HEK293 (cell line): ENCODE measurements around the gene SIDT1.

Experiments used
- CTCF ChIA-PET: fragments of 350-600 bp; formaldehyde crosslinking; extraction: SDS; loops from one replicate; lab custom pipeline; 2021; ENCODE audit warnings: antibody characterized with exemption; lab: Yijun Ruan, JAX
- POLR2A ChIA-PET: fragments of 300-600 bp; formaldehyde crosslinking; extraction: SDS; loops from one replicate; lab custom pipeline; 2020; ENCODE audit warnings: antibody characterized with exemption, inconsistent platforms; lab: Yijun Ruan, JAX
- H3K27ac ChIP-seq: fragments of 200-500 bp; sonication (Bioruptor generic); 2 replicates; pipeline ENCODE4 v1.5.1; 2014; ENCODE audit warnings: low read depth, low read length, control low read depth, inconsistent platforms; ENCODE audit errors: extremely low read depth
- H3K36me3 ChIP-seq, 2 experiments: fragments of 200-500 bp in 1 of 2; sonication (Bioruptor generic) in 1 of 2; 1 replicate in 1 of 2; 2 replicates in 1 of 2; pipeline ENCODE4 v1.5.1; 2014 to 2017; ENCODE audit warnings: inconsistent platforms in 2 of 2, low read length in 2 of 2; ENCODE audit not compliant: control insufficient read depth in 2 of 2, insufficient read depth in 1 of 2
- H3K4me1 ChIP-seq: fragments of 200-500 bp; sonication (Bioruptor generic); 2 replicates; pipeline ENCODE4 v1.5.1; 2014; ENCODE audit warnings: mild to moderate bottlenecking, low read length, inconsistent platforms; ENCODE audit not compliant: control insufficient read depth, insufficient read depth
- H3K4me3 ChIP-seq: 2 replicates; pipeline ENCODE4 v1.5.1; 2011; ENCODE audit warnings: low read depth, mild to moderate bottlenecking, control low read depth, low read length, moderate library complexity
- H3K9me3 ChIP-seq: fragments of 200-500 bp; sonication (Bioruptor generic); 2 replicates; pipeline ENCODE4 v1.5.1; 2014; ENCODE audit warnings: low read depth, low read length, inconsistent platforms; ENCODE audit not compliant: control insufficient read depth, insufficient read depth
- GLIS2 ChIP-seq: fragments of 450-650 bp; formaldehyde crosslinking; IDR thresholded peaks from 2 replicates; pipeline ENCODE4 v1.5.1; 2016; ENCODE audit warnings: missing biosample characterization, missing genetic modification characterization
- KLF9 ChIP-seq: fragments of 450-650 bp; formaldehyde crosslinking; IDR thresholded peaks from 2 replicates; pipeline ENCODE4 v1.5.1; 2016; ENCODE audit warnings: missing biosample characterization, missing genetic modification characterization, low read depth
- SCRT1 ChIP-seq: fragments of 450-650 bp; formaldehyde crosslinking; IDR thresholded peaks from 2 replicates; pipeline ENCODE4 v1.5.1; 2016; ENCODE audit warnings: missing biosample characterization, missing genetic modification characterization, borderline replicate concordance
- SP2 ChIP-seq: fragments of 450-650 bp; formaldehyde crosslinking; IDR thresholded peaks from 2 replicates; pipeline ENCODE4 v1.5.1; 2016; ENCODE audit warnings: missing biosample characterization, missing genetic modification characterization
- ZBTB21 ChIP-seq: fragments of 450-650 bp; formaldehyde crosslinking; IDR thresholded peaks from 2 replicates; pipeline ENCODE4 v1.5.1; 2017; ENCODE audit warnings: missing biosample characterization, missing genetic modification characterization
- ZBTB48 ChIP-seq: fragments of 450-650 bp; formaldehyde crosslinking; IDR thresholded peaks from 2 replicates; pipeline ENCODE4 v1.5.1; 2016; ENCODE audit warnings: missing biosample characterization, missing genetic modification characterization
- ZBTB7A ChIP-seq: fragments of 450-650 bp; formaldehyde crosslinking; IDR thresholded peaks from 2 replicates; pipeline ENCODE4 v1.5.1; 2016; ENCODE audit warnings: low read depth, missing biosample characterization, missing genetic modification characterization
- ZEB2 ChIP-seq: fragments of 450-650 bp; formaldehyde crosslinking; IDR thresholded peaks from 2 replicates; pipeline ENCODE4 v1.5.1; 2016; ENCODE audit warnings: missing biosample characterization, missing genetic modification characterization
- ZFHX2 ChIP-seq: fragments of 450-650 bp; formaldehyde crosslinking; conservative IDR thresholded peaks from 2 replicates; pipeline ENCODE4 v1.5.1; 2016; ENCODE audit warnings: missing biosample characterization, missing genetic modification characterization
- ZNF133 ChIP-seq: fragments of 450-650 bp; formaldehyde crosslinking; IDR thresholded peaks from 2 replicates; pipeline ENCODE4 v1.5.1; 2016; ENCODE audit warnings: missing biosample characterization, missing genetic modification characterization
- ZNF239 ChIP-seq: fragments of 450-650 bp; formaldehyde crosslinking; IDR thresholded peaks from 2 replicates; pipeline ENCODE4 v1.5.1; 2016; ENCODE audit warnings: missing biosample characterization, missing genetic modification characterization
- ZNF366 ChIP-seq: fragments of 450-650 bp; formaldehyde crosslinking; conservative IDR thresholded peaks from 2 replicates; pipeline ENCODE4 v1.5.1; 2016; ENCODE audit warnings: missing biosample characterization, missing genetic modification characterization
- ZNF530 ChIP-seq: fragments of 450-650 bp; formaldehyde crosslinking; IDR thresholded peaks from 2 replicates; pipeline ENCODE4 v1.5.1; 2016; ENCODE audit warnings: low read depth, missing biosample characterization, missing genetic modification characterization
- ZNF558 ChIP-seq: fragments of 450-650 bp; formaldehyde crosslinking; IDR thresholded peaks from 2 replicates; pipeline ENCODE4 v1.5.1; 2016; ENCODE audit warnings: missing biosample characterization, missing genetic modification characterization
- ZNF654 ChIP-seq: fragments of 450-650 bp; formaldehyde crosslinking; IDR thresholded peaks from 2 replicates; pipeline ENCODE4 v1.5.1; 2016; ENCODE audit warnings: low read depth, missing biosample characterization, missing genetic modification characterization
- TF ChIP-seq, protein P1 (sequence below): fragments of 450-650 bp; formaldehyde crosslinking; IDR thresholded peaks from 2 replicates; pipeline ENCODE4 v1.5.1; 2016; ENCODE audit warnings: missing biosample characterization, missing genetic modification characterization, borderline replicate concordance
- TF ChIP-seq, protein P2 (sequence below): fragments of 450-650 bp; formaldehyde crosslinking; IDR thresholded peaks from 2 replicates; pipeline ENCODE4 v1.5.1; 2016; ENCODE audit warnings: missing biosample characterization, missing genetic modification characterization
- TF ChIP-seq, protein P3 (sequence below): fragments of 450-650 bp; formaldehyde crosslinking; IDR thresholded peaks from 2 replicates; pipeline ENCODE4 v1.5.1; 2016; ENCODE audit warnings: missing biosample characterization, missing genetic modification characterization
- TF ChIP-seq, protein P4 (sequence below): fragments of 450-650 bp; formaldehyde crosslinking; IDR thresholded peaks from 2 replicates; pipeline ENCODE4 v1.5.1; 2016; ENCODE audit warnings: missing biosample characterization, missing genetic modification characterization
- TF ChIP-seq, protein P5 (sequence below): fragments of 450-650 bp; formaldehyde crosslinking; IDR thresholded peaks from 2 replicates; pipeline ENCODE4 v1.5.1; 2016; ENCODE audit warnings: missing biosample characterization, missing genetic modification characterization
- TF ChIP-seq, protein P6 (sequence below): fragments of 450-650 bp; formaldehyde crosslinking; IDR thresholded peaks from 2 replicates; pipeline ENCODE4 v1.5.1; 2016; ENCODE audit warnings: missing biosample characterization, missing genetic modification characterization, low read depth

The SIDT1 gene

DNA sequence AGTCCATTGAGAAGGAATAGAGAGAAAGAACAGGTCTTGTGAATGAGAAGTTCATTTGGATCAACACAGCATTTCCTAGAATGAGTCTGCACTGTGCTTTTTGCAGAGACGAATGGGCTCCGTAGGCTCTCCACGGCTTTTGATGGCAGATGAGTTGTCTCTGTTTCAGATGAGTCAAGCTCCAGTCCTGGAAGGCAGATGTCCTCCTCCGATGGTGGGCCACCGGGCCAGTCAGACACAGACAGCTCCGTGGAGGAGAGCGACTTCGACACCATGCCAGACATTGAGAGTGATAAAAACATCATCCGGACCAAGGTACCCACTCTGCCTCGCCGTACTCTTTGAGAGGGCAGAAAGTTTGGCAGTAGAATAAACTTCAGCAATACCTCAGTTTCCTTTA, 70.5 kb downstream of the SIDT1 start:
- POLR2A ChIA-PET: no interaction called here
- H3K9me3 ChIP-seq: no peaks in the 10 kb centered on the region
- no peaks in the 10 kb centered on the region for H3K4me1 ChIP-seq
- no peak overlapping the region for H3K27ac ChIP-seq
- no peaks in the 10 kb centered on the region for H3K36me3 ChIP-seq
- TF ChIP-seq ZEB2 (no peak), GLIS2 (tag by site-specific recombination) (no peak), SCRT1 (no peak), ZNF558 (no peak), ZNF239 (tag by site-specific recombination) (no peak)
- TF ChIP-seq, protein P1, sequence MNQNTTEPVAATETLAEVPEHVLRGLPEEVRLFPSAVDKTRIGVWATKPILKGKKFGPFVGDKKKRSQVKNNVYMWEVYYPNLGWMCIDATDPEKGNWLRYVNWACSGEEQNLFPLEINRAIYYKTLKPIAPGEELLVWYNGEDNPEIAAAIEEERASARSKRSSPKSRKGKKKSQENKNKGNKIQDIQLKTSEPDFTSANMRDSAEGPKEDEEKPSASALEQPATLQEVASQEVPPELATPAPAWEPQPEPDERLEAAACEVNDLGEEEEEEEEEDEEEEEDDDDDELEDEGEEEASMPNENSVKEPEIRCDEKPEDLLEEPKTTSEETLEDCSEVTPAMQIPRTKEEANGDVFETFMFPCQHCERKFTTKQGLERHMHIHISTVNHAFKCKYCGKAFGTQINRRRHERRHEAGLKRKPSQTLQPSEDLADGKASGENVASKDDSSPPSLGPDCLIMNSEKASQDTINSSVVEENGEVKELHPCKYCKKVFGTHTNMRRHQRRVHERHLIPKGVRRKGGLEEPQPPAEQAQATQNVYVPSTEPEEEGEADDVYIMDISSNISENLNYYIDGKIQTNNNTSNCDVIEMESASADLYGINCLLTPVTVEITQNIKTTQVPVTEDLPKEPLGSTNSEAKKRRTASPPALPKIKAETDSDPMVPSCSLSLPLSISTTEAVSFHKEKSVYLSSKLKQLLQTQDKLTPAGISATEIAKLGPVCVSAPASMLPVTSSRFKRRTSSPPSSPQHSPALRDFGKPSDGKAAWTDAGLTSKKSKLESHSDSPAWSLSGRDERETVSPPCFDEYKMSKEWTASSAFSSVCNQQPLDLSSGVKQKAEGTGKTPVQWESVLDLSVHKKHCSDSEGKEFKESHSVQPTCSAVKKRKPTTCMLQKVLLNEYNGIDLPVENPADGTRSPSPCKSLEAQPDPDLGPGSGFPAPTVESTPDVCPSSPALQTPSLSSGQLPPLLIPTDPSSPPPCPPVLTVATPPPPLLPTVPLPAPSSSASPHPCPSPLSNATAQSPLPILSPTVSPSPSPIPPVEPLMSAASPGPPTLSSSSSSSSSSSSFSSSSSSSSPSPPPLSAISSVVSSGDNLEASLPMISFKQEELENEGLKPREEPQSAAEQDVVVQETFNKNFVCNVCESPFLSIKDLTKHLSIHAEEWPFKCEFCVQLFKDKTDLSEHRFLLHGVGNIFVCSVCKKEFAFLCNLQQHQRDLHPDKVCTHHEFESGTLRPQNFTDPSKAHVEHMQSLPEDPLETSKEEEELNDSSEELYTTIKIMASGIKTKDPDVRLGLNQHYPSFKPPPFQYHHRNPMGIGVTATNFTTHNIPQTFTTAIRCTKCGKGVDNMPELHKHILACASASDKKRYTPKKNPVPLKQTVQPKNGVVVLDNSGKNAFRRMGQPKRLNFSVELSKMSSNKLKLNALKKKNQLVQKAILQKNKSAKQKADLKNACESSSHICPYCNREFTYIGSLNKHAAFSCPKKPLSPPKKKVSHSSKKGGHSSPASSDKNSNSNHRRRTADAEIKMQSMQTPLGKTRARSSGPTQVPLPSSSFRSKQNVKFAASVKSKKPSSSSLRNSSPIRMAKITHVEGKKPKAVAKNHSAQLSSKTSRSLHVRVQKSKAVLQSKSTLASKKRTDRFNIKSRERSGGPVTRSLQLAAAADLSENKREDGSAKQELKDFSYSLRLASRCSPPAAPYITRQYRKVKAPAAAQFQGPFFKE (tag by site-specific recombination): no peak
- CTCF ChIA-PET: interaction anchor here (0.6 kb wide), 1 partner anchor 47 kb away, joined by 3 read pairs; no protein-coding TSS in a partner anchor
- H3K4me3 ChIP-seq: no peak overlapping the region

DNA sequence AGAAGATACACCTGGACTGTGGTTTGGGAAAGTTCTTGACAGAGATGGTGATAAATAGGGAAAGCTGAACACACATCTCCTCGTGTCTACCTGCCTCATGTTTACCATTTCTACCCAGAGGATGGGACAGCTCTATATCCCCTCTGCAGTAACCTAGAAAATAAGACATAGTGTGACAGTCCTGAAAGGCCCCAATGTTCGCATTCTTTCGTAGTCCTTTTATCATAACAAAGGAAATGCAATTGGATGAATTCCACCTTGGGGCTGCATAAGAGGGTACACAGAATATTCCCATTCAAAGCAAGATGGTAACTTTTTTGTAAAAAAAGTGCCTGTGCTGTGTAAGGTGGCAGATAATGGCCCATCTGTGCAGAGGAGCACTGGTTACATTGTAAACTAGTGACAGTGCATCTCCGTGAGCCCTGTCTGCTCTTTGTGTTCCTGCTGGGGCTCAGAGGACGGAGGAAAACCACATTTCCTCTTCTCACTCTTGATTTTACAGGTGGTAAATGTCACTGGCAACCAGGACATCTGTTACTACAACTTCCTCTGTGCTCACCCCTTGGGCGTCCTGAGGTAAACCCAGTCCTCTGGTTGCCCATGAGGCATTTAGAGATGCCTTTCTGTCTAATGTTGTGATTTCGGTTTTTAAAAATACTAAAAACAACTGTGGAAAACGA, 74.3 kb downstream of the SIDT1 start:
- Histone ChIP-seq H3K36me3 (no peaks in the 10 kb centered on the region), H3K9me3 (no peaks in the 10 kb centered on the region), H3K4me3 (no peak overlapping the region), H3K4me1 (no peaks in the 10 kb centered on the region), H3K27ac (no peak overlapping the region)
- no peak for TF ChIP-seq ZNF530 (tag by site-specific recombination)
- TF ChIP-seq, protein P2, sequence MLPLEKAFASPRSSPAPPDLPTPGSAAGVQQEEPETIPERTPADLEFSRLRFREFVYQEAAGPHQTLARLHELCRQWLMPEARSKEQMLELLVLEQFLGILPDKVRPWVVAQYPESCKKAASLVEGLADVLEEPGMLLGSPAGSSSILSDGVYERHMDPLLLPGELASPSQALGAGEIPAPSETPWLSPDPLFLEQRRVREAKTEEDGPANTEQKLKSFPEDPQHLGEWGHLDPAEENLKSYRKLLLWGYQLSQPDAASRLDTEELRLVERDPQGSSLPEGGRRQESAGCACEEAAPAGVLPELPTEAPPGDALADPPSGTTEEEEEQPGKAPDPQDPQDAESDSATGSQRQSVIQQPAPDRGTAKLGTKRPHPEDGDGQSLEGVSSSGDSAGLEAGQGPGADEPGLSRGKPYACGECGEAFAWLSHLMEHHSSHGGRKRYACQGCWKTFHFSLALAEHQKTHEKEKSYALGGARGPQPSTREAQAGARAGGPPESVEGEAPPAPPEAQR (tag by site-specific recombination): no peak
- TF ChIP-seq, protein P3, sequence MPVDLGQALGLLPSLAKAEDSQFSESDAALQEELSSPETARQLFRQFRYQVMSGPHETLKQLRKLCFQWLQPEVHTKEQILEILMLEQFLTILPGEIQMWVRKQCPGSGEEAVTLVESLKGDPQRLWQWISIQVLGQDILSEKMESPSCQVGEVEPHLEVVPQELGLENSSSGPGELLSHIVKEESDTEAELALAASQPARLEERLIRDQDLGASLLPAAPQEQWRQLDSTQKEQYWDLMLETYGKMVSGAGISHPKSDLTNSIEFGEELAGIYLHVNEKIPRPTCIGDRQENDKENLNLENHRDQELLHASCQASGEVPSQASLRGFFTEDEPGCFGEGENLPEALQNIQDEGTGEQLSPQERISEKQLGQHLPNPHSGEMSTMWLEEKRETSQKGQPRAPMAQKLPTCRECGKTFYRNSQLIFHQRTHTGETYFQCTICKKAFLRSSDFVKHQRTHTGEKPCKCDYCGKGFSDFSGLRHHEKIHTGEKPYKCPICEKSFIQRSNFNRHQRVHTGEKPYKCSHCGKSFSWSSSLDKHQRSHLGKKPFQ: no peak
- TF ChIP-seq, protein P4, sequence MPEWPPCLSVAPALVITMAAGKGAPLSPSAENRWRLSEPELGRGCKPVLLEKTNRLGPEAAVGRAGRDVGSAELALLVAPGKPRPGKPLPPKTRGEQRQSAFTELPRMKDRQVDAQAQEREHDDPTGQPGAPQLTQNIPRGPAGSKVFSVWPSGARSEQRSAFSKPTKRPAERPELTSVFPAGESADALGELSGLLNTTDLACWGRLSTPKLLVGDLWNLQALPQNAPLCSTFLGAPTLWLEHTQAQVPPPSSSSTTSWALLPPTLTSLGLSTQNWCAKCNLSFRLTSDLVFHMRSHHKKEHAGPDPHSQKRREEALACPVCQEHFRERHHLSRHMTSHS (tag by site-specific recombination): no peak
- no peak for TF ChIP-seq ZNF654 (tag by site-specific recombination)
- TF ChIP-seq, protein P5, sequence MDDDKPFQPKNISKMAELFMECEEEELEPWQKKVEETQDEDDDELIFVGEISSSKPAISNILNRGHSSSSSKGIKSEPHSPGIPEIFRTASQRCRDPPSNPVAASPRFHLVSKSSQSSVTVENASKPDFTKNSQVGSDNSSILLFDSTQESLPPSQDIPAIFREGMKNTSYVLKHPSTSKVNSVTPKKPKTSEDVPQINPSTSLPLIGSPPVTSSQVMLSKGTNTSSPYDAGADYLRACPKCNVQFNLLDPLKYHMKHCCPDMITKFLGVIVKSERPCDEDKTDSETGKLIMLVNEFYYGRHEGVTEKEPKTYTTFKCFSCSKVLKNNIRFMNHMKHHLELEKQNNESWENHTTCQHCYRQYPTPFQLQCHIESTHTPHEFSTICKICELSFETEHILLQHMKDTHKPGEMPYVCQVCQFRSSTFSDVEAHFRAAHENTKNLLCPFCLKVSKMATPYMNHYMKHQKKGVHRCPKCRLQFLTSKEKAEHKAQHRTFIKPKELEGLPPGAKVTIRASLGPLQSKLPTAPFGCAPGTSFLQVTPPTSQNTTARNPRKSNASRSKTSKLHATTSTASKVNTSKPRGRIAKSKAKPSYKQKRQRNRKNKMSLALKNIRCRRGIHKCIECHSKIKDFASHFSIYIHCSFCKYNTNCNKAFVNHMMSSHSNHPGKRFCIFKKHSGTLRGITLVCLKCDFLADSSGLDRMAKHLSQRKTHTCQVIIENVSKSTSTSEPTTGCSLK: no peak
- no peak for TF ChIP-seq SP2
- TF ChIP-seq ZNF366 (tag by site-specific recombination): no peak
- TF ChIP-seq, protein P6, sequence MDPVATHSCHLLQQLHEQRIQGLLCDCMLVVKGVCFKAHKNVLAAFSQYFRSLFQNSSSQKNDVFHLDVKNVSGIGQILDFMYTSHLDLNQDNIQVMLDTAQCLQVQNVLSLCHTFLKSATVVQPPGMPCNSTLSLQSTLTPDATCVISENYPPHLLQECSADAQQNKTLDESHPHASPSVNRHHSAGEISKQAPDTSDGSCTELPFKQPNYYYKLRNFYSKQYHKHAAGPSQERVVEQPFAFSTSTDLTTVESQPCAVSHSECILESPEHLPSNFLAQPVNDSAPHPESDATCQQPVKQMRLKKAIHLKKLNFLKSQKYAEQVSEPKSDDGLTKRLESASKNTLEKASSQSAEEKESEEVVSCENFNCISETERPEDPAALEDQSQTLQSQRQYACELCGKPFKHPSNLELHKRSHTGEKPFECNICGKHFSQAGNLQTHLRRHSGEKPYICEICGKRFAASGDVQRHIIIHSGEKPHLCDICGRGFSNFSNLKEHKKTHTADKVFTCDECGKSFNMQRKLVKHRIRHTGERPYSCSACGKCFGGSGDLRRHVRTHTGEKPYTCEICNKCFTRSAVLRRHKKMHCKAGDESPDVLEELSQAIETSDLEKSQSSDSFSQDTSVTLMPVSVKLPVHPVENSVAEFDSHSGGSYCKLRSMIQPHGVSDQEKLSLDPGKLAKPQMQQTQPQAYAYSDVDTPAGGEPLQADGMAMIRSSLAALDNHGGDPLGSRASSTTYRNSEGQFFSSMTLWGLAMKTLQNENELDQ (tag by site-specific recombination): no peak
- no peak for TF ChIP-seq ZNF133 (tag by site-specific recombination)
- no peak for TF ChIP-seq KLF9 (tag by site-specific recombination)
- TF ChIP-seq ZFHX2: no peak
- no peak for TF ChIP-seq ZBTB7A
- TF ChIP-seq ZBTB48 (tag by site-specific recombination): no peak
- TF ChIP-seq ZBTB21 (tag by site-specific recombination): no peak
- ChIA-PET CTCF (no interaction called here), POLR2A (no interaction called here)
